ENCODE measurements around the gene CEP250.

Gene CEP250

DNA sequence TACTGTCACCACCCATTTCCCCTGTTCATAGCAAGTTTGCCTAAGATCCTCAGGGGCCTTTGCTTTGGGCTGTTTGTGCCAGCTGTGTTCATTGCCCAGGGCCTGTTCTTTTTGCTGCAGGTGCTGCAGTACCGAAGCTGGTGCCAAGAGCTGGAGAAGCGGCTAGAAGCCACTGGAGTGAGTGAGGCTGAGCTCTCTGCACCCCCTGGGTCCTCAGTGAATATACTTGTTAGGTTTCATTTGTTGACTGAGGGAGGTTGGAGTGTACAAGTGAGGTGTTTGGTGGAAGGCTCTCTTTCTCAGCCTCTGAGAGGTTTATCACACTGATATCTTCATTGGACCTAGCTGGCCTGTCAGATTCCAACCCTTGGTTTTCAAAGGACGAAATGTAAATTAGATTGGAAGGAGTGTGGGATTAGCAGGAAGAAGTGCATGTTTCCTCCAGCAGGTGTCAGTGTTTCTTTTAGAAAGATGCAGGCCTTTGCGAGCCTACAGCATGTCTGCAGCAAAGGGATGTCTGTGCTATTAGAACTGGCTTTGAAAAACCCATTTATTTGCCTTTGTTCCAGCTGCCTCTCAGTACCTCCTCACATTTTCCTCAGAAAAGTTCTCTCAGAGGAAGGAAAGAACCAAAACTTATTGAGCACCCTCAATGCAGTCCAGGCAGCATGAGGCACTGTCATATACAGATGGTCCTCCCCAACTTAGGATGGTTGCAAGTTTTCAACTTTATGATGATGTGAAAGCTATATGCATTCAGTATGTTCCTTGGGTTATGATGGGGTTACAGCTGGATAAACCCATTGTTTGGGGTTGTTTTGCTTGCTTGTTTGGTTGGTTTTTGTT is 8.3 kb downstream of the CEP250 start:
- in situ Hi-C loops (cut with MboI; ENCODE audit: low sequenced_read_pairs, unreplicated experiment), result no loop called here

DNA sequence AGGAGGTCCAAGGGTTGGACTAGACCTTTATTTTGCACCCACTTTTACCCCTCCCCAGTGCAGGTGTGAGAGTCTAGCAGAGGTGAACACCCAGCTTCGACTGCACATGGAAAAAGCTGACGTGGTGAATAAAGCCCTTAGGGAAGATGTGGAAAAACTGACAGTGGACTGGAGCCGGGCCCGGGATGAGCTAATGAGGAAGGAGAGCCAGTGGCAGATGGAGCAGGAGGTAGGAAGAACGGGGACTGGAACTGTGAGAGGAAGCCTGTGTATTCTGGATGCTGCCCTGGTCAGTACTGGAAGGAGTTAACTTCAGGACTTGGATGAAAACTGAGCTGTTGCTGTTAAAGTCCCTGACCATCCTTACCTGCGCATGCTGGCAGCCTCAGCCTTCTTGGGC is 10.6 kb downstream of the CEP250 start:
- in situ Hi-C loops (cut with MboI; ENCODE audit: low sequenced_read_pairs, unreplicated experiment), result no loop called here
- DNase-seq (ENCODE audit: low spot score), result no peak
- TF ChIP-seq, protein P1, sequence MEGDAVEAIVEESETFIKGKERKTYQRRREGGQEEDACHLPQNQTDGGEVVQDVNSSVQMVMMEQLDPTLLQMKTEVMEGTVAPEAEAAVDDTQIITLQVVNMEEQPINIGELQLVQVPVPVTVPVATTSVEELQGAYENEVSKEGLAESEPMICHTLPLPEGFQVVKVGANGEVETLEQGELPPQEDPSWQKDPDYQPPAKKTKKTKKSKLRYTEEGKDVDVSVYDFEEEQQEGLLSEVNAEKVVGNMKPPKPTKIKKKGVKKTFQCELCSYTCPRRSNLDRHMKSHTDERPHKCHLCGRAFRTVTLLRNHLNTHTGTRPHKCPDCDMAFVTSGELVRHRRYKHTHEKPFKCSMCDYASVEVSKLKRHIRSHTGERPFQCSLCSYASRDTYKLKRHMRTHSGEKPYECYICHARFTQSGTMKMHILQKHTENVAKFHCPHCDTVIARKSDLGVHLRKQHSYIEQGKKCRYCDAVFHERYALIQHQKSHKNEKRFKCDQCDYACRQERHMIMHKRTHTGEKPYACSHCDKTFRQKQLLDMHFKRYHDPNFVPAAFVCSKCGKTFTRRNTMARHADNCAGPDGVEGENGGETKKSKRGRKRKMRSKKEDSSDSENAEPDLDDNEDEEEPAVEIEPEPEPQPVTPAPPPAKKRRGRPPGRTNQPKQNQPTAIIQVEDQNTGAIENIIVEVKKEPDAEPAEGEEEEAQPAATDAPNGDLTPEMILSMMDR (IDR thresholded peaks at IDR 0.05; ENCODE audit: borderline replicate concordance, control extremely low read depth, extremely low read depth, insufficient read depth, missing control alignments), result no peak

More for the DNA sequence above, 8.3 kb downstream of the CEP250 start:
- TF ChIP-seq, protein P1 (IDR thresholded peaks at IDR 0.05; ENCODE audit: borderline replicate concordance, control extremely low read depth, extremely low read depth, insufficient read depth, missing control alignments), result peak; percentile 79
- peak; percentile 69 for DNase-seq (ENCODE audit: low spot score)

DNA sequence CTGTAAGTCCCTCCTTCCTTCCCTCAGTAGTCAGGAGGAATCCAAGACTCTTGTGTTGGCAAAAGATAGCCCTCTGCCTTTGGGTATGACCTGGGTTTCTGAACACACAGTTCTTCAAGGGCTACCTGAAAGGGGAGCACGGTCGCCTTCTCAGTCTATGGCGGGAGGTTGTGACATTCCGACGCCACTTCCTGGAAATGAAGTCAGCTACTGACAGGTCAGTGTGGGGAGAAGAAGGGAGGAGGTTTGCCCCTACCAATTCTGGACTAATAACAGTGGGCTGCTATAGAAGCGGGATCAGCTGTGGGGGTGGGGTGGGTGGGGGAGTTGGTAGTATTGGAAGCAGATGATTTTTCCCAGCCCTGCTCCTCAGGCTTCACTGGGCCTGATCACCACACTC is 11.5 kb downstream of the CEP250 start:
- no peak for DNase-seq (ENCODE audit: low spot score)
- in situ Hi-C loops (cut with MboI; ENCODE audit: low sequenced_read_pairs, unreplicated experiment), result no loop called here
- TF ChIP-seq, protein P1 (IDR thresholded peaks at IDR 0.05; ENCODE audit: borderline replicate concordance, control extremely low read depth, extremely low read depth, insufficient read depth, missing control alignments), result no peak

DNA sequence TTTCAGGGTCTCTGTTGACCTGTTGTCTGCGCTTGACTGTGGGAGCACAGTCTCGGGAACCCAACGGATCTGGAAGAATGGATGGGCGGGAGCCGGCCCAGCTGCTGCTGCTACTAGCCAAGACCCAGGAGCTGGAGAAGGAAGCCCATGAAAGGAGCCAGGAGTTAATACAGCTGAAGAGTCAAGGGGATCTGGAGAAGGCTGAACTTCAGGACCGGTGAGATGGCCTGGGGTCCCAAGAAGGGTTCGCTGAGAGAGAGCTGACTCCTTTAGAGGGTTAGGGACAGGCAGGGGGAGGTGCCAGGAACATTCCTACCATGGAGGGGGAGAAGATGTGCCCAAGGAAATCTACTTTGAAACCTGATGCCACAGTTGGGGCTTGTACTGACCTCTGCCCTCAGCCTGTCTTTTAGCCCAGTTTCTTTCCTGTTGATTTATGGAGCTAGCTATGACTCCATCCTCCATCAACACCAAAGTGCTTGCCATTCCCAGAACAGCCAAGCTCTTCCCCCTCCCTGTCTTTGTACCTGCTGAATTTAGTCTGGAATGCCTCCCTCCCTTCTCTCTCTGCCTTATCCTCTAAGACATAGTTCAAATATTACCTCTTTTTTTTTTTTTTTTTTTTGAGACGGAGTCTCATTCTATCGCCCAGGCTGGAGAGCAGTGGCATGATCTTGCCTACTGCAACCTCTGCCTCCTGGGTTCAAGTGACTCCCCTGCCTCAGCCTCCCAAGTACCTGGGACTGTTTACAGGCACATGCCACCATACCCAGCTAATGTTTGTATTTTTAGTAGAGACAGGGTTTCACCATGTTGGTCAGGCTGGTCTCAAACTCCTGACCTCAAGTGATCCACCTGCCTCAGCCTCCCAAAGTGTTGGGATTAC is 12.2 kb downstream of the CEP250 start:
- TF ChIP-seq, protein P1 (IDR thresholded peaks at IDR 0.05; ENCODE audit: borderline replicate concordance, control extremely low read depth, extremely low read depth, insufficient read depth, missing control alignments), result no peak
- in situ Hi-C loops (cut with MboI; ENCODE audit: low sequenced_read_pairs, unreplicated experiment), result no loop called here
- DNase-seq (ENCODE audit: low spot score), result no peak

DNA sequence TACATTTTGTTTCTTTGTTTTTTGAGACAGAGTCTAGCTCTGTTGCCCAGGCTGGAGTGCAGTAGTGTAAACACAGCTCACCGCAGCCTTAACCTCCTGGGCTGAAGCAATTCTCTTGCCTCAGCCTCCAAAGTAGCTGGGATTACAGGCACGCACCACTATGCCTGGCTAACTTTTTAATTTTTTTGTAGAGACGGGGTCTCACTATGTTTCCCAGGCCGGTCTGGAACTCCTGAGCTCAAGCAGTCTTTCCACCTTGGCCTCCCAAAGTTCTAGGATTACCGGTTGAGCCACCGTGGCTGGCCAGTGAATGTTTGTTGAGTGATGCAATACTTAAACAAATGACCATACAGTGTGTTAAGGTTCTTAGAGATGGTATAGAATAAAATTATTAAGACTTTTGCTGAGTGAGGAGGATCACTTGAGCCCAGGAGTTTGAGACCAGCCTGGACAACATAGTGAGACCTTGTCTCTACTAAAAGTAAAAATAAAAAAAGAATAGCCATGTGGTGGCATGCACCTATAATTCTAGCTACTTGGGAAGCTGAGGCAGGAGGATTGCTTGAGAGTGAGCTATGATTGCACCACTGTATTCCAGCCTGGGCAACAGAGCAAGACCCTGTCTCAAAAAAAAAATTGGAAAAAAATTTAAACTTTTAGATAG is 13.4 kb downstream of the CEP250 start:
- no peak for DNase-seq (ENCODE audit: low spot score)
- TF ChIP-seq, protein P1 (IDR thresholded peaks at IDR 0.05; ENCODE audit: borderline replicate concordance, control extremely low read depth, extremely low read depth, insufficient read depth, missing control alignments), result no peak
- in situ Hi-C loops (cut with MboI; ENCODE audit: low sequenced_read_pairs, unreplicated experiment), result no loop called here

DNA sequence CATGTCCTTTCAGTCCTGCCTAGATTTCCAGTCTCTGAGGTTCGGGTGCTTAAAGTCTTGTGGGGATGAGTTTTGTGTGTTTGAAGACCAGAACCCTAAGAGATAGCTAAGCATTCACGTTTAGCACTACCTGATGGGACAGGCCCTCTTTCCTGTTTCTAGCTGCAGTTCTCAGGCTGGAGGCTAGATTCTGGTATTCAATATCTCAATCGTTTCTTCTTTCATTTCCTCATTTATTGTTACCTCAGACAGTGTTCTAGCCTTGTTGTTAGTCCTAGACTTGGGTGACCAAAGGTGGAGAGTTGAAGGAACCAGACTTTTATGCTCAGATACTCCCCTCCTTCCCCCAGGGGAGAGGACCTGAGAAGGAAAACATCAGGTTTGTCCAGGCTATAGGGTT is 16.8 kb downstream of the CEP250 start:
- no peak for DNase-seq (ENCODE audit: low spot score)
- TF ChIP-seq, protein P1 (IDR thresholded peaks at IDR 0.05; ENCODE audit: borderline replicate concordance, control extremely low read depth, extremely low read depth, insufficient read depth, missing control alignments), result no peak
- in situ Hi-C loops (cut with MboI; ENCODE audit: low sequenced_read_pairs, unreplicated experiment), result no loop called here
